WTC11 (cell line): ENCODE results near the gene SPRR2F. TPM values are rescaled to one million over a fixed set of nuclear protein-coding genes. Genes with fewer than 3 reads are reported as not detected.
"Not testable (repeated sequence)": the region's sequence is repeated elsewhere in the genome, so short reads cannot be mapped to it uniquely, and the experiment has no call there.

Experiments
- ATAC-seq: fragments of 200-7000 bp; cut with Tn5 transposase; 2 replicates; pipeline ENCODE4 v1.10.0; 2021; ENCODE audit warnings: mild to moderate bottlenecking, moderate library complexity
- CTCF ChIA-PET: fragments of 300-600 bp; sonication (Branson Sonifier 250); formaldehyde crosslinking; loops from one replicate; lab custom pipeline; 2021; ENCODE audit warnings: antibody characterized with exemption; lab: Charles Lee
- POLR2A ChIA-PET: fragments of 350-600 bp; sonication (Branson Sonifier 250); formaldehyde crosslinking; loops from one replicate; lab custom pipeline; 2021; ENCODE audit warnings: antibody characterized with exemption; lab: Charles Lee
- DNase-seq: peaks from one replicate; pipeline ENCODE4 v3.0.0; 2021; ENCODE audit warnings: low spot score
- H3K27ac Mint-ChIP-seq: 2 replicates; pipeline ENCODE4 v1.8.0; 2021; ENCODE audit warnings: mixed read lengths
- H3K27me3 Mint-ChIP-seq: 2 replicates; pipeline ENCODE4 v1.8.0; 2021; ENCODE audit warnings: low read depth, mild to moderate bottlenecking, moderate library complexity, mixed read lengths
- H3K36me3 Mint-ChIP-seq: 2 replicates; pipeline ENCODE4 v1.8.0; 2021; ENCODE audit warnings: mixed read lengths
- H3K4me1 Mint-ChIP-seq: 2 replicates; pipeline ENCODE4 v1.8.0; 2022; ENCODE audit warnings: mixed read lengths
- H3K4me3 Mint-ChIP-seq: 2 replicates; pipeline ENCODE4 v1.8.0; 2021; ENCODE audit warnings: mild to moderate bottlenecking, moderate library complexity, mixed read lengths
- H3K9me3 Mint-ChIP-seq: 2 replicates; pipeline ENCODE4 v1.8.0; 2021; ENCODE audit warnings: mixed read lengths
- CBFB ChIP-seq: sonication (generic); formaldehyde crosslinking; IDR thresholded peaks from 2 replicates; pipeline ENCODE4 v1.8.1; 2022; ENCODE audit warnings: mild to moderate bottlenecking, low read depth, missing genetic modification reagents
- CREB1 ChIP-seq: sonication (generic); formaldehyde crosslinking; IDR thresholded peaks from 2 replicates; pipeline ENCODE4 v1.8.0; 2023; ENCODE audit warnings: mild to moderate bottlenecking, missing genetic modification reagents
- E2F5 ChIP-seq: sonication (generic); formaldehyde crosslinking; IDR thresholded peaks from 2 replicates; pipeline ENCODE4 v1.8.1; 2022; ENCODE audit warnings: mild to moderate bottlenecking, moderate library complexity, missing genetic modification reagents
- EMX1 ChIP-seq: fragments of 250-450 bp; sonication (Bioruptor Pico); IDR thresholded peaks from 2 replicates; pipeline ENCODE4 v1.8.0; 2021; ENCODE audit warnings: mild to moderate bottlenecking
- ERG ChIP-seq: fragments of 250-450 bp; sonication (Bioruptor Pico); IDR thresholded peaks from 2 replicates; pipeline ENCODE4 v1.8.0; 2021; ENCODE audit warnings: mild to moderate bottlenecking
- ESRRA ChIP-seq: sonication (generic); formaldehyde crosslinking; IDR thresholded peaks from 2 replicates; pipeline ENCODE4 v1.8.1; 2022; ENCODE audit warnings: mild to moderate bottlenecking, missing genetic modification reagents, borderline replicate concordance
- ETV6 ChIP-seq: sonication (generic); formaldehyde crosslinking; IDR thresholded peaks from 2 replicates; pipeline ENCODE4 v1.8.1; 2022; ENCODE audit warnings: mild to moderate bottlenecking, missing genetic modification reagents
- GRHL2 ChIP-seq: fragments of 250-450 bp; sonication (Bioruptor Pico); IDR thresholded peaks from 2 replicates; pipeline ENCODE4 v1.8.0; 2022; ENCODE audit warnings: mild to moderate bottlenecking, moderate library complexity; ENCODE audit not compliant: insufficient replicate concordance, severe bottlenecking
- GTF2I ChIP-seq: fragments of 250-450 bp; sonication (Bioruptor Pico); conservative IDR thresholded peaks from 2 replicates; pipeline ENCODE4 v1.4.0; 2021; ENCODE audit warnings: mild to moderate bottlenecking
- KAT7 ChIP-seq: sonication (generic); formaldehyde crosslinking; IDR thresholded peaks from 2 replicates; pipeline ENCODE4 v1.8.1; 2023; ENCODE audit warnings: missing genetic modification reagents, mild to moderate bottlenecking, borderline replicate concordance
- MLX ChIP-seq: sonication (generic); formaldehyde crosslinking; IDR thresholded peaks from 2 replicates; pipeline ENCODE4 v1.8.1; 2023; ENCODE audit warnings: mild to moderate bottlenecking, missing genetic modification reagents, moderate library complexity
- NR2C2 ChIP-seq: sonication (generic); formaldehyde crosslinking; IDR thresholded peaks from 2 replicates; pipeline ENCODE4 v1.8.0; 2022; ENCODE audit warnings: mild to moderate bottlenecking, missing genetic modification reagents
- NR3C1 ChIP-seq: sonication (generic); formaldehyde crosslinking; conservative IDR thresholded peaks from 2 replicates; pipeline ENCODE4 v1.8.1; 2023; ENCODE audit warnings: low read depth, mild to moderate bottlenecking, missing genetic modification reagents
- RELA ChIP-seq: sonication (generic); formaldehyde crosslinking; IDR thresholded peaks from 2 replicates; pipeline ENCODE4 v1.8.1; 2022; ENCODE audit warnings: missing genetic modification reagents, mild to moderate bottlenecking, borderline replicate concordance
- SMAD3 ChIP-seq: sonication (generic); formaldehyde crosslinking; IDR thresholded peaks from 2 replicates; pipeline ENCODE4 v1.8.0; 2022; ENCODE audit warnings: missing genetic modification reagents, mild to moderate bottlenecking, borderline replicate concordance
- TEAD1 ChIP-seq: sonication (generic); formaldehyde crosslinking; IDR thresholded peaks from 2 replicates; pipeline ENCODE4 v1.8.0; 2022; ENCODE audit warnings: mild to moderate bottlenecking, missing genetic modification reagents
- ZNF219 ChIP-seq: sonication (generic); formaldehyde crosslinking; IDR thresholded peaks from 2 replicates; pipeline ENCODE4 v1.8.0; 2023; ENCODE audit warnings: missing genetic modification reagents, mild to moderate bottlenecking, borderline replicate concordance
- ZNF281 ChIP-seq: sonication (generic); formaldehyde crosslinking; IDR thresholded peaks from 2 replicates; pipeline ENCODE4 v1.8.0; 2023; ENCODE audit warnings: mild to moderate bottlenecking, missing genetic modification reagents
- ZNF425 ChIP-seq: fragments of 250-450 bp; sonication (Bioruptor Pico); conservative IDR thresholded peaks from 2 replicates; pipeline ENCODE4 v1.9.0; 2021; ENCODE audit warnings: mild to moderate bottlenecking
- ZNF532 ChIP-seq: fragments of 250-450 bp; sonication (Bioruptor Pico); IDR thresholded peaks from 2 replicates; pipeline ENCODE4 v1.9.0; 2021; ENCODE audit warnings: mild to moderate bottlenecking, borderline replicate concordance
- ZNF671 ChIP-seq: fragments of 250-450 bp; sonication (Bioruptor Pico); IDR thresholded peaks from 2 replicates; pipeline ENCODE4 v1.8.0; 2021; ENCODE audit warnings: mild to moderate bottlenecking
- total RNA-seq: library from RNA; stranded (reverse); gene quantifications from 3 replicates; pipeline ENCODE4 v1.2.3, GENCODE V29; 2021

Gene SPRR2F
- total RNA-seq, 1 experiment from 2014 or later: not detected

- no peak for TF ChIP-seq ZNF281 (CRISPR knock-in tag)
- TF ChIP-seq CBFB: no peak
- no peak for TF ChIP-seq NR2C2
- no peak for TF ChIP-seq ZNF219 (CRISPR knock-in tag)
- no peak for TF ChIP-seq SMAD3 (CRISPR knock-in tag)
- no peak for TF ChIP-seq GRHL2 (CRISPR knock-in tag)
- TF ChIP-seq KAT7 (CRISPR knock-in tag): no peak
- TF ChIP-seq ETV6 (CRISPR knock-in tag): no peak
- TF ChIP-seq, all 79 proteins: peak for 0
Measured at GRCh38 chr1:153133743-153134142, 20.4 kb upstream of the SPRR2F start (continued).

- TF ChIP-seq ZNF425 (CRISPR knock-in tag): no peak
- TF ChIP-seq EMX1 (CRISPR knock-in tag): no peak
- no peak for TF ChIP-seq ESRRA (CRISPR knock-in tag)
- no peak for TF ChIP-seq ZNF532 (CRISPR knock-in tag)
- no peak for TF ChIP-seq E2F5 (CRISPR knock-in tag)
- TF ChIP-seq RELA (CRISPR knock-in tag): no peak
- no peak for TF ChIP-seq CREB1 (CRISPR knock-in tag)
- no peak for TF ChIP-seq NR3C1 (CRISPR knock-in tag)
- TF ChIP-seq ERG (CRISPR knock-in tag): no peak
- no peak for TF ChIP-seq GTF2I (CRISPR knock-in tag)
- TF ChIP-seq ZNF671 (CRISPR knock-in tag): no peak
- TF ChIP-seq MLX (CRISPR knock-in tag): no peak
- TF ChIP-seq TEAD1 (CRISPR knock-in tag): no peak
- Mint-ChIP-seq H3K4me1 (peaks cover 41% of the 10 kb centered on the region), H3K36me3 (peaks cover 13% of the 10 kb centered on the region), H3K9me3 (peaks cover 12% of the 10 kb centered on the region), H3K4me3 (no peak overlapping the region), H3K27ac (no peak overlapping the region), H3K27me3 (no peaks in the 10 kb centered on the region; the same call in 1 of the 2 replicates)
- ChIA-PET POLR2A (no interaction called here), CTCF (no interaction called here)
- DNase-seq (no peak), ATAC-seq (no peak)
Measured at GRCh38 chr1:153133267-153133666, 20.0 kb upstream of the SPRR2F start.

- DNase-seq, CTCF ChIA-PET, H3K27ac Mint-ChIP-seq, ATAC-seq, H3K4me3 Mint-ChIP-seq, POLR2A ChIA-PET, H3K27me3 Mint-ChIP-seq: not testable (repeated sequence)
- Mint-ChIP-seq H3K36me3 (peaks cover 45% of the 10 kb centered on the region), H3K9me3 (peaks cover 41% of the 10 kb centered on the region), H3K4me1 (peaks cover 44% of the 10 kb centered on the region)
Measured at GRCh38 chr1:153128688-153129087, 15.4 kb upstream of the SPRR2F start.
